Measurements from ENCODE around the gene SYVN1.

SYVN1 gene

DNA sequence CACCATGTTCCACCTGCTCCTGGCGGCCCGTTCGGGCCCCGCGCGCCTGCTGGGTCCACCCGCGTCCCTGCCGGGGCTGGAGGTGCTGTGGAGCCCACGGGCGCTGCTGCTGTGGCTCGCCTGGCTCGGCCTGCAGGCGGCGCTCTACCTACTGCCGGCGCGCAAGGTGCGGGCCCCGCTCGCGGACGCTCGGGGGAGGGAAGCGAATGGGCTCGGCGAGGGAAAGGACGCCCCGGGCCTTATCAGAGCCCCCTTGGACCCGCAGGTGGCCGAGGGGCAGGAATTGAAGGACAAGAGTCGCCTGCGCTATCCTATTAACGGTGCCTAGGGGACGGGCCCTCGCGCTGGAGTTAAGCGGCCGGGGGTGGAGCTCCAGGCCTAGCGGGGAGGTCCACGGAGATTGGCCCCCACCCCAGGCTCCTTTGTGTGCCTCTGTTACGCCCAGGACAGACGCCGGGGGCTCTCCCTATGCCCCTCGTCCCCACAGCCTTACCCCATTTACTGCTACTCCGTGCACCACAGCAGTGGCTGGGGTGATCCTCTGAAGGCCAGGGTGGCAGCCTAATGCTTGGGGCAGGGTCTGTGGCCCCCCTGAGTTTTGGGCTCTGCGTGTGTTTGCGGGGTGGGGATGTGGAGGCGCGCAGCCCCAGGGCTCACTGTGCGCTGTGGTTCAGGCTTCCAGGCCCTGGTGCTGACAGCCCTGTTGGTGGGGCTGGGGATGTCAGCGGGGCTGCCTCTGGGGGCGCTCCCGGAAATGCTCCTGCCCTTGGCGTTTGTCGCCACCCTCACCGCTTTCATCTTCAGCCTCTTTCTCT, 21.6 kb downstream of the SYVN1 start:
- DNase-seq (ENCODE audit: low spot score): peak; percentile 73

DNA sequence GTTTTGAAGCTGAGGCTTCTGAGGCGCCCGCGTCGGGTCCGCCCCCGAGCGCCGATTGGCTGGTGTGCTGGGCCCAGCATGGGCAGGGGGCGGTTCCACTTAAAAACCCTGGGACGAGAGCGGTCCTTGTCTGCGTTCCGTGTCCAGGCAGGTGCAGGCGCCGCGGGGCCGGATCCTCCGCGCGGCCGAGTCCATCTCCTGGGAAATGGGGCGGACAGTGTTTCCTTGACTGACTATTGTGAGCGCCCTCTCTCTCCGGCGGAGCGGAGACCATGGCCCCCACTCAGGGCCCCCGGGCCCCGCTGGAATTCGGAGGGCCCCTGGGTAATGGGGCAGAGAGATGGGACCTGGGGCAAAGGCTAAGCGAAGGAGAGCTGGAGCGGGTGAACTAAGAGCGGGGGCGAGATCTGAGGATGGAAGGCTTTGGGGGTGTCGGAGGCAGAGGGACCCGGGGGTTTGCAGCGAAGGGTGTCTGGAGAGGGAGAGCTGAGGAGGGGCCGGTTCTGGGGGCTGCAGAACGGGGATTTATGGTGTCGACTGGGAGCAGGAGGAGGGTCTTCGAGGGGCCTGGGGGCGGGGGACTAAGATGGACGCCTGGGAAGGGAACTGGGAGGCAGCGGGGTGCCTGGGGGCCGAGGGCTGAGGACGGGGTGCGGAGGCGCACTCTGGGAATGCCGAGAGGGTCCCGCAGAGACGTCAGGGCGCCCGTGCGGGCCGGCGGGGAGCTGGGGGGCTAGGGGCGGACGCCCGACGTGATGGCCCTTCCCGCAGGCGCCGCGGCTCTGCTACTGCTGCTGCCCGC, 22.4 kb downstream of the SYVN1 start, which contains the start of gene TM7SF2:
TSS of gene TM7SF2 (plus strand) at position 129 of the 802 bp plus-strand sequence. CDS start at position 273, 144 bp downstream.
- DNase-seq (ENCODE audit: low spot score): peak; percentile 97

DNA sequence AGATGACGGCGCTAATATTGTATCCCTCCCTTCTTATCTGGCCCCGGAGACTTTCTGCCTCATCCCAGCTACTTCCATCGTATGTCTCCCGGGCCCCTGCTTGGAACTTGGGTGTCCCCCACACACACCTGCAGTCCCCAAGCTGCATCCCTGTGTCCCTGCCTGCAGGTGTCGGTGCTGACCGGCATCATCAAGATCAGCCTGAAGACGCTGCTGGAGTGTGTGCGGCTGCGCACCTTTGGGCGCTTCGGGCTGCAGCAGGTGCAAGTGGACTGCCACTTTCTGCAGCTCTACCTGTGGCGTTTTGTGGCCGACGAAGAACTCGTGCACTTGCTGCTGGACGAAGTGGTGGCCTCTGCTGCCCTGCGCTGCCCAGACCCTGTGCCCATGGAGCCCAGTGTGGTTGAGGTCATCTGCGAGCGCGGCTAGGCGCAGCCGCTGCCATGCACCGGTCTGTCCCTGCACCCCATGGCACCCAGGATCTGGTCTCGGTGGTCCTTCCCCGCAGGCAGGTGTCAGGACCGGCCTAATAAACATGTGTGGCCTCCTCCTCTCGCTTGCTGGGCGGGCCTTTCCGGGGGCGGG, 23.1 kb downstream of the SYVN1 start:
- DNase-seq (ENCODE audit: low spot score): no peak

DNA sequence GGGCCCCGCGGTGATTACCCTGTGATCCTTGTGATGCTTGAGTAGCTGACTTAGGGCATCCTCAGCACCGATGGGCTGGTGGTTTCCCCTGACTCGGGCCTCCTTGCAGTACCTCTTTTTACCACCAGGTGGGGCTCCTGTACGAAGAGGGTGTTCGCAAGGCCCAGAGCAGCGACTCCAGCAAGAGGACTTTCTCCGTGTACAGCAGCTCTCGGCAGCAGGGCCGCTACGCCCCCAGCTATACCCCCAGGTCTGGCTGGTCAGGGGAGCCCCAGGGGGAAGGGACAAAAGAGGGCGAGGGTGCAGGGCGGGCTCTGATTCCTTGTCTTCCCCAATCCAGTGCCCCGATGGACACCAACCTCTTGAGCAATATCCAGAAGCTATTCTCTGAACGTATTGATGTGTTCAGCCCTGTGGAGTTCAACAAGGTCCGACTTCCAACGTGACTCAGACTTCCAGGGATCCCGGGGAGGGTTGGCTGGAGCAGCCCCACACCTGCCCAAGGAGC, 23.9 kb downstream of the SYVN1 start:
- peak; percentile 88 for DNase-seq (ENCODE audit: low spot score)

DNA sequence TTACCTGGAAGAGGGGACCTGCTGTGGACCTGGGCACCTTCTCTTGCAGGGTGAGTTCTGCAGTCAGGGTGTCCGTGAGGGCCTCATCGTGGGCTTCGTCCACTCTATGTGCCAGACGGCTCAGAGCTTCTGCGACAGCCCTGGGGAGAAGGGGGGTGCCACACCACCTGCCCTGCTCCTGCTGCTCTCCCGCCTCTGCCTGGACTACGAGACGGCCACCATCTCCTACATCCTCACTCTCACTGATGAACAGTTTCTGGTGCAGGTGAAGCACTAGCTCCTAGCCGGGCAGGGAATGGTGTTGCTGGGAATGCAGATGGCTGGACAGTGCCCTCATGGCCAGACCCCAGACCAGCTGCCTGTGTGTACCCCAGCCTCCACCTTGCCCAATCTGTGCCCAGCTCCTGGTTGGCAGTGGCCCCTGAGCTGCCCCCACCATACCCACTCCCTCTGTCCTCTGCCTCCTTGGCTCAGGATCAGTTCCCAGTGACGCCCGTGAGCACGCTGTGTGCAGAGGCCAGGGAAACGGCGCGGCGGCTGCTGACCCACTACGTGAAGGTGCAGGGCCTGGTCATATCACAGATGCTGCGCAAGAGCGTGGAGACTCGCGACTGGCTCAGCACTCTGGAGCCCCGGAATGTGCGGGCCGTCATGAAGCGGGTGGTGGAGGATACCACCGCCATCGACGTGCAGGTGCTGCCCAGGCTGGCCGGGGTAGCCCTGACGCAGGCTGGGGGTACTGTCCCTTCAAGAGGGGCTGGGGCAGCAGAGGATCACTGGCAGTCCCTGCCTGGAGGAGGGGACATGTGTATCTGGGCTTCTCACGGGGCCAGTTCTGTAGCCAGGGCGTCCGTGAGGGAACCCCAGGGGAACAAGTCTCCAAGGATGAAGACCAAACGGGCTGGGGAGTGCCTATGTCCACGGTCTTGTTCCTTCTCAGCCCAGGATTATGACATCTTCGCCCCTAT, 24.8 kb downstream of the SYVN1 start:
- no peak for DNase-seq (ENCODE audit: low spot score)

DNA sequence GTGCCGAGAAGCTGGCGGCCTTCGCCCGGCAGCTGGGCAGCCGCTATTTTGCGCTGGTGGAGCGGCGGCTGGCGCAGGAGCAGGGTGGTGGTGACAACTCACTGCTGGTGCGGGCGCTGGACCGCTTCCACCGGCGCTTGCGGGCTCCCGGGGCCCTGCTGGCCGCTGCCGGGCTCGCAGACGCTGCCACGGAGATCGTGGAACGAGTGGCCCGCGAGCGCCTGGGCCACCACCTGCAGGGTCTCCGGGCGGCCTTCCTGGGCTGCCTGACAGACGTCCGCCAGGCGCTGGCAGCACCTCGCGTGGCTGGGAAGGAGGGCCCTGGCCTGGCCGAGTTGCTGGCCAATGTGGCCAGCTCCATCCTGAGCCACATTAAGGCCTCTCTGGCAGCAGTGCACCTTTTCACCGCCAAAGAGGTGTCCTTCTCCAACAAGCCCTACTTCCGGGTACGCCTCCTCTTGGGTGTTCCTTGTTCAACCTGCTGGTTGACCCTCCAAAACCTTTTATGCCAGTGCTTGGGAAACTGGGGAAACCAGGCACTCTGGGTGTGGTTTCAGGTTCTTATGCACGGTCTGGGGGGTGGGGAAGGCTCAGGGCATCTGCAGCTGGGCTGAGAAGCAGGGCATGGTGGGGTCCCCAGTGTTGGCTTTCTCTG, 25.7 kb downstream of the SYVN1 start:
- DNase-seq (ENCODE audit: low spot score): no peak

DNA sequence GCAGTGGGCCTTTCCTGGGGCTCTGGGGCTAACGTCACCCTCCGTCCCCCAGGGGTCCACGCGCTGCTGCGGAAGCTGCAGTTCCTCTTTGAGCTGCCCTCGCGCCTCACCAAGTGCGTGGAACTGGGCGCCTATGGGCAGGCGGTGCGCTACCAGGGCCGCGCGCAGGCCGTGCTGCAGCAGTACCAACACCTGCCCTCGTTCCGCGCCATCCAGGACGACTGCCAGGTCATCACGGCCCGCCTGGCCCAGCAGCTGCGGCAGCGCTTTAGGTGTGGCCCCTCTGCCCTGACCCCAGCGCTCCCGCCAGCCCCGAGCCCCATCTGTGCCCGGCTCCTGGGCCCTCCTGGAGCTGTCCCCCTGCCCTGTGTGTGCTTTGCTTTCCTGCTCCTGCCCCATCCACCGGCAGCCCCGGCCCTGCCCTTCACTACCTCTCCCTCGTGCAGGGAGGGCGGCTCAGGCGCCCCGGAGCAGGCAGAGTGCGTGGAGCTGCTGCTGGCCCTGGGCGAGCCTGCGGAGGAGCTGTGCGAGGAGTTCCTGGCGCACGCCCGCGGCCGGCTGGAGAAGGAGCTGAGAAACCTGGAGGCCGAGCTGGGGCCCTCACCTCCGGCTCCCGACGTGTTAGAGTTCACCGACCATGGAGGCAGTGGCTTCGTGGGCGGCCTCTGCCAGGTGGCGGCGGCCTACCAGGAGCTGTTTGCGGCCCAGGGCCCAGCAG, 26.4 kb downstream of the SYVN1 start:
- no peak for DNase-seq (ENCODE audit: low spot score)

DNA sequence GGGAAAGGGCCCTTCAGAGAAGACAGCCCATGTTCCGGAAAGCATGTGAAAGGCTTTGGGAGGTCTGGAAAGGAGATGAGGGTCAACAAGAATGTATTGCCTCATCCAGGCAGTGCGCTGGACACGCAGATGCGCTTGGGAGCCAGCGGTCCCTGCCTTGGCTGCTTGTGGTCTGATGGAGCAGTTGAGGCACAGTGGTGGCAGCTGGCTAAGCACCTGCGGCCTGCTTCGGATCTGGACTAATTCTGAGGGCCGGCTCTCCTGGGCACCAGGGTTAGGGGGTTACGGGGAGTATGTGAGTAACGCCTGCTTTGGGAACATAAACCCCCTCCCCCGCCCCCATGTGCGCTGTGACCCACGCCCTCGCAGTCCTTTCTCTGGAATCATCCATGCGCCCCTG, 27.2 kb downstream of the SYVN1 start:
- no peak for DNase-seq (ENCODE audit: low spot score)

DNA sequence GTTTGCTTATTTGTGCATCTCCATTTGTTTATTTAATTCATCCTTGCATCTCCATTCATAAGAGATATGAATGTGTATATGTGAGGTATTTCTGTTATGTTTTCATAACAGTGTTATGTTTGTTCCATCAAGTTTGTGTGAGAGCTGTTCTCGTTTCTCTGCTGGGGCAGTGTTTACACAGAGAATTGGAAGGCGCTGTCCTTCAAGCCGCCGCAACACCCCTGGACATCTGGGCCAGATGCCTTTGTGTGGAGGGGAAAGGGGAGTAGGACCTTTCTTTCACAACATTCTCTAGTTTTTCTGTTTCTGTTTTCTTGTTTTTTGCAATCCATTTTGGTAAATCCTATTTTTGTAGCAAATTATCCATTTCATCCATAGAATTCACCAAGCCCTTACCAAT, 29.7 kb downstream of the SYVN1 start:
- no peak for DNase-seq (ENCODE audit: low spot score)

DNA sequence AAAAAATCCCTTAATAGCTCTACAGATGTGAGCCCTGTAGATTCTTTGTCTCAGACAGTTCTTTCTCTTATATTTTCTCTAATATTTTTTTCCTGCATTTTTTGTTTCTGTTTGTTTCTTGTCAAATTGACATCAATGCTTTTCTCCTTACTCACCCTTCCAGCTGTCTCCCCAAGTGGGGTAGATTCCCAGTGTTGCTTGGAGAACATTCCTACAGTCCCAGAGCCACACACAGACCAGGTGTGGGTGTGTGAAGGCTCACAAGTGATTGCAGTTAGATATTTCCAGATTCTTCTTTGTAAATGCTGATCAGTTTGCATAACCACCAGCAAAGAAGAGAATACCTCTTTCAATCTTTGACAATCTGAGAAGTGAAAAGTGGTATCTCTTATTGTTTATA, 30.8 kb downstream of the SYVN1 start:
- DNase-seq (ENCODE audit: low spot score): no peak

DNA sequence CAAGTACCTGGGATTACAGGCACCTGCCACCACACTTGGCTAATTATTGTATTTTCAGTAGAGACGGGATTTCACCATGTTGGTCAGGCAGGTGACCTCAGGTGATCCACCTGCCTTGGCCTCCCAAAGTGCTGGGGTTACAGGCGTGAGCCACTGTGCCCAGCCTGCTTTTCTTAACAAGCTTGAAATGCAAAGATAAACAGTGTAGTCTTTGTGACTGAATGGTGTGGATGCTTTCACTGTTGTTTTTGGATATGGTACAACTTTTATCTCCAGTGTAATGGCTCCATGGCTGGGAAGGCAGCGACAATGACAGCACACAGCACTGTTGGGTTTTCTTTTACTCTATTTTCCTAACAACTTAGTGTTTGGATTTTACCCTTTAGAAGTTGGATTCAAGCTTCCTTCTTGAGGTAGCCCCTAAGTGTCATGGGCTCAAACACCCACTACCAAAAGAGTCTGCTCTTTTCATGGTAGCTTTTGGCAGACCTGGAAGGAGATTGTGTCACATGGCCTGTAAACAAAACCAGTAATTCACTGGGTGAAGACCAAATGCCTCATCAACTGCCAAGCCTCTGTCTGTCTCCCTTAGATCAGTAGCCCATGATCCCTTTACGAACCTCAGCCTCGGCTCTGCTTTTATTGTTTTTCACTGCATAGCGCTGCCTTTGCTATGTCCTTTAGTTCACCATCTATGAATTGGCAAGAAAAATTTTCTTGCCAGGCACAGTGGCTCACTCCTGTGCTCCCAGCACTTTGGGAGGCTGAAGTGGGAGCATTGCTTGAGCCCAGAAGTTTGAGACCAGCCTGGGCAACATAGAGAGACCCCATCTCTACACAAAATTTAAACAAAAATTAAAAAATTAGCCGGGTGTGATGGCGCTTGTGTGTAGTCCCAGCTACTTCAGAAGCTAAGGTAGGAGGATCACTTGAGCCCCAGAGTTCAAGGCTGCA, 31.9 kb downstream of the SYVN1 start:
- DNase-seq (ENCODE audit: low spot score): no peak

DNA sequence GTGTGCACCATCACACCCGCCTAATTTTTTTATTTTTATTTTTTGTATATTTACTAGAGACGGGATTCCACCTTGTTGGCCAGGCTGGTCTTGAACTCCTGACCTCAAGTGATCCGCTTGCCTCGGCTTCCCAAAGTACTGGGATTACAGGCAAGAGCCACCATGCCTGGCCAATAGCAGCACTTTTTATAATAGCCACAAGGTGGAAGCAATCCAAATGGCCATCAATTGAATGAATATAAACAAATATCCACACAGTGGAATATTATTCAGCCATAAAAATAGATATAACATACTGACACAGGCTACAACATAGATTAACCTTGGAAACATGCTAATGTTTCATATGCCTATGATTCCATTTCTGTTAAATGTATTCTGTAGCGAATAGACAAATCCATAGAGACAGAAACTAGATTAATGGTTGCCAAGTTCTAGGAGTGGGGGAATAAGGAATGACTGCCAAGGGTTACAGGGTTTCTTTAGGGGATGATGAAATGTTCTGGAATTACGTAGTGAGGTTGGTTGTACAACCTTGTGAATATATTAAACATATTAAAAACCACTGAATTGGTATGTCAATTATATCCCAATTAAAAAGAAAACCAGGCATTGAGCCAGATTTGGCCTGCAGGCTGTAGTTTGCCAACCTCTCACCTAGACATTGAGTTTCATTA, 33.5 kb downstream of the SYVN1 start:
- DNase-seq (ENCODE audit: low spot score): no peak

DNA sequence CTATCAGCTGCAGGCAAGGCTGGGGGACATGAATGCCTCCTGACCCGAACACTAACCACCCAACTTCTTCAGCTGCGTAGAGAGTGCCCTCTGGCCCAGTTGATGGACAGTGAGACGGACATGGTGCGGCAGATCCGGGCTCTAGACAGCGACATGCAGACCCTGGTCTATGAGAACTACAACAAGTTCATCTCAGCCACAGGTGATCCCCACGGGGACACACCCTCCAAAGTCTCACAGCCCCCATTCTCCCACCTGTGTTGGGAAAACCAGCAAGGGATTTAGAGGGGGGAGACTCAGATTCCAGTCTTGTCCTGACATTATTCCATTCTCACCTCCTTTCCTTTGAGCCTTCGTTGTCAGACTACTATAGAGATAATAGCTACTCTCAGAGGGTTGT, 37.4 kb downstream of the SYVN1 start:
- no peak for DNase-seq (ENCODE audit: low spot score)

DNA sequence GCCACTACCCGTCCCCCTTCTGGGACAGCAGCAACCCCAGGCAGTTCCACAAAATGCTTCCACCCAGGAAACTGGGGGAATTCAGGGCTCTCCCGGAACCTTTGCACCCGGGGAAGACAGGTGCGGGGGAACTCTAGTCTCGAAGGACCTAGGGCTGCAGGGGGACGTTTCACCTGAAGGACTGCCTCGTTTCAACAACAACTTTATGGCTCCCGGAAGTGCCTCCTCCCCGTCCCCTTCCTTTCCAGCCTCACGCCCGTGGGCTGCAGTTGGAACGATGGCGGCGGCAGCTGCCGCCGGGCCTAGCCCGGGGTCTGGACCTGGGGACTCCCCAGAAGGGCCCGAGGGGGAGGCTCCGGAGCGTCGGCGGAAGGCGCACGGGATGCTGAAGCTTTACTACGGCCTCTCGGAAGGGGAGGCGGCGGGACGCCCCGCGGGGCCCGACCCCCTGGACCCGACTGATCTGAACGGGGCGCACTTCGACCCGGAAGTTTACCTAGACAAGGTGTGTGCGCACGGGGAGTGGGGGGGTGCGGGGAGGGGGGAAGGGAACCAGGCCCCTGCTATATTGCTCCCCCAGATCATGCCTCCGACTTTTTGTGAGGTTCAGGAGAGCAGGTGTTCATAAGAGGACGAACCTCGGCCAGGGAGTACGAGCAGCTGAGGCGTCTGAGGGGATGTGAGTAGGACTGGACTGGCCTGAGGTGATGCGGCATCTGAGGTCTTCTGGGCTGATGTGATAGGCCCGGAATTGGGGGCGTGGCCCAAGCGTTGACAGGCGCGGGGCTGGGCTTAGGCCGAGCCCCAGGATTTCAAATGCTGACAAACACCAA, 38.1 kb downstream of the SYVN1 start, which contains the start of gene VPS51:
TSS of gene VPS51 (plus strand) at position 241 of the 833 bp plus-strand sequence. CDS start at position 278, 37 bp downstream.
- DNase-seq (ENCODE audit: low spot score): peak; percentile 92

DNA sequence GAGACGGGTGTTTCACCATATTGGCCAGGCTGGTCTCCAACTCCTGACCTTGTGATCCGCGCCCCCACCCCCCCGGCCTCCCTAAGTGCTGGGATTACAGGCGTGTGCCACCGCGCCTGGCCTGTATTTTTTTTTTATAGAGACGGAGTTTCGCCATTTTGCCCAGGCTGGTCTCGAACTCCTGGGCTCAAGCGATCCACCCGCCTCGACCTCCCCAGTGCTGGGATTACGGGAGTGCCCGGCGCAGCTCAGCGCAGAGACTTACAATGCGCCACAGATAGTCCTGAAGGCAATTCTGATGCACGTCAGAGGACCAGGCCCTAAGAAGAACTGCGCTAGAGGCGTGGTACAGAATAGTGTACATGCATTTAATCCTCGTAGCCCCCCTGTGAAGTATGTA, 38.9 kb downstream of the SYVN1 start:
- no peak for DNase-seq (ENCODE audit: low spot score)

DNA sequence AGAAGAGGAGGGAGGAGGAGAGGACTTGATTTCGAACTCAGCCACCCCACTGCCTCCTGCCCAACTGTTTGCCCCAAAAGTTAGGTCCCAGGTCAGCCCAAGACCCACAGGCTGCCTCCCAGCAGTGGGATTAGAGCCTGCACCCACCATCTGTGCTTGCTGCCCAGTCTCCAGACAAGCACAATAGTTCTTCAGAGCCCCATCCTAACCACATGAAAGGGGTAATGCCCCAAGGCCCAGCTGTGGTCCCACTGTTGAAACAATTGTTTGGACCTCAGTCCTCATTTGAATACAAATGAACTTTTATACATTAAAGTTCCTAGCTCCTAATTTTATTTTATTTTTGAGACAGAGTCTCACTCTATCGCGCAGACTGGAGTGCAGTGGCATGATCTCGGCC, 43.7 kb downstream of the SYVN1 start:
- no peak for DNase-seq (ENCODE audit: low spot score)

DNA sequence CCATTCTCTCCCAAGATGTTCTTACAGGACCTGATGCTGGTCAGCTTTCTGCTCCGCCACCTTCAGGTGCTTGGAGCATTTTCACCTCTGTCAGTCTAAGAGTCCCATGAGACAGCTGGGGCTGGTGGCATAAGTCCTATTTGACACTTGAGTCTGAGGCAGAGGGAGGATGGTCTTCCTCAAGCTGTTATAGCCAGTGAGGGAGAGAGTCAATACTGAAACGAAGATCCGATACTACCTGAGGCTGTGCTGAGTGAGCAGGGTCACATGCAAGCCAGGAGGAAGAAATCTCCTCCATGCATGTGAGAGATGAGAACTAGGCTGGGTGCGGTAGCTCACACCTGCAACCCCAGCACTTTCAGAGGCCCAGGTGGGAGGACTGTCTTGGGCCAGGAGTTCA, 44.7 kb downstream of the SYVN1 start:
- DNase-seq (ENCODE audit: low spot score): no peak
